HG02938 (cell line): ENCODE results near the gene LRRC51.
"Not testable (repeated sequence)": the region's sequence is repeated elsewhere in the genome, so short reads cannot be mapped to it uniquely, and the experiment has no call there.

Source experiments
- ATAC-seq: cut with Tn5 transposase; IDR thresholded peaks from one replicate; pipeline ENCODE4 v1.9.1; 2021; ENCODE audit warnings: mild to moderate bottlenecking, moderate library complexity; ENCODE audit not compliant: unreplicated experiment

Gene LRRC51

DNA sequence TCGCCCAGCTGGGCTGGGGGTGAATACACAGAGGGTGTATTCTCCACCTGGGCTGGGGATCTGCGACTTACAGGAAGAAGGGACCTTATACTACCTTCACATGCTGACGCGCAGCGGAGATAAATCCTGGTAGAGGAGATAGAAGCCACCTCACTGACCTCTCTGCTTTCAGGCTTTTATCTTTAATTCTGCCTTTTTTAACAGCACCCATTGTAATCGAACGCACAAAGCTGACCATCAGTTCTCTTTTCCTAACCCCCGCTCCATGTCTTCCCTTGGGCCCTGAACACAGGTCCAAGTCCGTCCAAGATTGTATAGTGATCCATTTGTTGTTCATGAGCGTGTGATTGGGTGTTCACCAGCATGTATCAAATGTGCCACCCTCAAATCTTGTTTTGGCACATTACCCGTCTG is 23.1 kb downstream of the LRRC51 start:
- no peak for ATAC-seq

DNA sequence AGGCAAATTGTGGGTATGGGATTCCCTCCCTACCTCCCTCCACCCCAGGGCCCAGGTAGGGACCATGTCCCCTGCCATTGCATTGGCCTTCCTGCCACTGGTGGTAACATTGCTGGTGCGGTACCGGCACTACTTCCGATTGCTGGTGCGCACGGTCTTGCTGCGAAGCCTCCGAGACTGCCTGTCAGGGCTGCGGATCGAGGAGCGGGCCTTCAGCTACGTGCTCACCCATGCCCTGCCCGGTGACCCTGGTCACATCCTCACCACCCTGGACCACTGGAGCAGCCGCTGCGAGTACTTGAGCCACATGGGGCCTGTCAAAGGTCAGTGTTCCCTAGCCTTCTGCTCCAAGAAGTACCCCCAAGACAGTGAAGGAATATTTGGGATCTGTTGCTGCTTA is 25.2 kb downstream of the LRRC51 start, which contains the start of gene TOMT:
TOMT (plus strand) TSS at position 37 of the 400 bp plus-strand sequence; CDS start at position 65, 28 bp downstream.
- no peak for ATAC-seq

DNA sequence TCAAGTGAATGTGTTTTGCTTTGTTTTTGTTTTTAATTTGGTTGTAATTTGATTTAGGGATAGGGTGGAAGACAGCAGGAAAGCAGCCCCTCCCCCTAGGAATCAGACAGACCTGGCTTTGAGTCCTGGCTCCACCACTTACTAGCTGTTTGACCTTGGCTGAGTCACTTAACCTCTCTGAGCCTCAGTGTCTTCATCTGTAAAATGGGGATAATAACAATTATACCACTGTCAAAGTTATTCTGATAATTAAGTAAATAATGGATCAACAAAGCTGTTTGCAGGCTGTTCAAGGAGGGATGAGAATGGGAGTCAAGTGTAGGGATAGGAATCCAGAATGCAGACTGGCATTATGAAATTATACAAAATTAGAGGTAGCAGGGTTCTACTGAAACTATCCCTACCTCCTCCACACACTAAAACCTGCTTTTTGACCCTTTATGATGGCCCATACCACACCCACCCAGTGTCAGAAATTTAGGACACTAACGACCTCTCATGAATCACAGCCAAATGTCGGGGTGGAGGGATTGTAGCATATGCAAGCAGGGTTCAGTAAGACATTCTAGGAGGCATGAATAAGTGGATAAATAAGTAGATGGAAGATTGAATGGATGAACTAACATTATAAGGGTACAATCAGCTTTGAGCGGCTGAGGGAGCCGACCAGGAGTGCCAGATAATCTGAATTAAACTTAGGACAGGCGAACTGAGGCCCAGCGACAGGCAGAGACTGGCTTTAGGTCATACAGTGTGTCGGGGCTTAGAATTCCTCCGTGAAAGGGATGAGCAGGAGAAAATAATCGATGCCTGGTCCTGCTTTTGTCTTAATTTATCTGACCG is 30.9 kb downstream of the LRRC51 start:
- peak; percentile 1 for ATAC-seq

DNA sequence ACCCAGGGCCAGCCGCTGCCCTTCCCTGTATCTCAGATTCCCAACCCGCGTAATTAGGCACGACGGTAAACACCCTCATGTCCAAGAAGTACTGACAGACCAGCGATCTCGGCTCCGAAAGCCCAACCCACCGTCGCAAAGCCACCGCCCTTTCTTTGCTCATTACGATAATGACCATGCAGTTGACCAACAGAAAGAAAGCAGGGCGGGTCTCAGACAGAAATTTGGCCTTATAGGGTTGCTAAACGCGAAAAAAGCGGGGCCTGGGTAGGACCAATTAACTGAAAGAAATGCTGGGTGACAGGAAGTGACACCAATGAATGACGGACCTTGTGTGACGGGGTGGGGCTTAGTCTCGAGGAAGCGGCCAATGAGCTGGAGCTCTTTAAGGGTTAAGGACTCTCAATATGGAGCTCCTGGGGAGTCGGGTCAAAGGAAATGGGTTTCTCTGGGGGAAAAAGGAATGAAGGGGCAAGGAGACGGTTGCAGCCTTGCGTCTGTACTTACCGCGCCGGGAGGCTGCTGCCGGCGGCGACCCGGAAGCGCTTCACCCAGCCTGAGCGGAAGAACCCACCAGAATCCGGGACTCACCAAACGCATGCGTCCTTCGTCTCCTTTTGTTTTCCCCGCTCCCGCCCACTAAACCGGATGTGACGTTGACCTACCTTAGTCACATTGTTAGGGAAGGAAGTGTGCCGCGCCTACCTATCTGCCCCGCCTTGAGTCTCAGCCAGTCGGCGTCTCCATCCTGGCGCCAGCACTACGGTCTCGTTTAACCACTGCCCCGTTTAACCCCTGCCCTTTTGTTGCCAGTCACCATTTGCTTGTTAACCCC is 31.7 kb downstream of the LRRC51 start, which contains the start of gene ANAPC15:
ANAPC15 (minus strand) TSS at position 553 of the 835 bp plus-strand sequence. CDS start 1,419 bp downstream, outside the sequence.
- ATAC-seq = peak; percentile 93

DNA sequence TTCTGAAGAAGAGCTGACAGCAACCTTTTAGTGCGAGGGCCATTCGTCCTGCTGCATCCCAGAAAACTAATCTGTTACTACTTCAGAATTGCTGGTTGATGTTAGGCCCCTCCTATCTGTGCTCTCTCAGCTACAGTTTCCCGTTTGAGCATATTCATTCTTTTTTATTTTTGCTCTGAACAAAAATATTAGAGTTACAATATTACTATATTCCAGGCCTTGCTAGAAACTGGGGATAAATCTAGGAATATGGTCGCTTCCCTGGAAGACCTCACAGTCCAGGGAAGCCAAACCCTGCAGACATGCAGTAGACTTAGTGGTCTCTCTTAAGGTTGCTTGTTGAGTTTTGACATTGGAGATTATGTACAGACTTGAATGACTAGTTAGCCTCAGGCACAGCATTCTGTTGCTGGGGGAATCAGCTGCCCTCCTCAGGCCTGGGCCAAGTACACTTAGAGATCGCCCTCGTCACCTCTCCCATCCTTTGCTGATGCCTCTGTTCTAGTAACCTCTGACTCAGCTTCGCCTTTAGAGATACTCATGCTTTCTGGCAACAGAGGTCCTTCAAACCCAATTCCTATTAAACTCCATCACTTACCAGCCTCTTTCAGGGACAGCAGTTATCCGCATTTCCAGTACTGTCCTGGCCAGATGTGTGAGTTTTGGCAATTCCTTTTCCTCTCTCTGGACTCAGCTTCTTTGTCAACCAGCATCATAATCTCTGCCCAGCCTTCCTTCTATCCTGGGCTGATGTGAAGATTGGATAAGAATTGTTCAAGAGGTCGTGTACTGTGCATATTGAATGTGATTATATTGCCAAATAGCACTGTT is 32.5 kb downstream of the LRRC51 start:
- no peak for ATAC-seq

DNA sequence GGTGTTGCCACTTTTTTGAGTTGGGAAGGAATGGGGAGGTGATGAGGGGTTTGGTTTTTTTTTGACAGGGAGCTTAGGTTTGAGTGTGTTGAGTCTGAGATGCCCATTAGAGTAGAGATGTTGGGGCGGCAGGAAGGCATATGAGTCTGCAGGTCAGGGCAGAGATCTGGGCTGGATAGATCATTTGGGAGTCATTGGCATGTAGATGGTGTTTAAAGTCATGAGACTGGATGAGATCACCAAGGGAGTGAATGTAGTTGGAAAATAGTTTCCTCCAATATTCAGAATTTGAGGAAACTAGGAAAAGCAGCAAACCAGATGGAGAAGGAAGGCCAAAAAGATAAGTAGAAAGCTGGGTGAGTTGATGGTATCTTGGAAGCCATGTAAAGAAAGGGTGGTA is 33.9 kb downstream of the LRRC51 start:
- ATAC-seq = no peak

DNA sequence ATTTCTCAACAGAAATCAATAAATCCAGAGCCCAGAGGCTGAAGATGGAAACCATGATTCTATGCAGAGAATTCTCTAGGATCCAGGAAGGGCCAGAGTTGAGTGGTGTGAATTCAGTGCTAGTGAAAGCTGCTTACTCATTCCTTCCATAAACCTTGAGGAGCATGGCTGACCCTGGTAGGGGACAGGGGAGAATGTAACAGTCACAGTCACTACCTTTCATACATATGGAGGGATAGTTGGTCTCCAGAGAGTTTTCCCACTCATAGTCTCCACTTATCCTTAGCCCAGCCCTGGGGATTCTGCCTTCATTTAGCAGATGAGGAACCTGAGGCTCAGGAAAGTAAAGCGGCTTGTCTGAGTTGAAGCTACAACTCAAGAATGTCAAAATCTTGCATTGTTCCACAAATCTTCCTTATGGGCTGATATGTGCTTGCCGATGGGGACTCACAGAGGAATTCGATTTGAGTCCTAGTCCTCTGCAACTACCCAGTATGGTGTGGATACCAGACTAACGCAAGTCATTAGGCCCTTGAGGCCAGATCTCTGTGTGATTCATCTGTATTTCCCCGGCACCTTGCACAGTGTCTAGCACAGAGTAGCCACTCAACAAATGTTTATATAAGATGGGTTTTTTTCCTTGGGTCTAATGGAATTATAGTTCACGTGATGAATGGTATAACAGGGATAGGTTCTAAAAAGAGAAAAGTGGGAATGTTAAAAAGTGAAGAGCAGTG is 35.5 kb downstream of the LRRC51 start:
- no peak for ATAC-seq

DNA sequence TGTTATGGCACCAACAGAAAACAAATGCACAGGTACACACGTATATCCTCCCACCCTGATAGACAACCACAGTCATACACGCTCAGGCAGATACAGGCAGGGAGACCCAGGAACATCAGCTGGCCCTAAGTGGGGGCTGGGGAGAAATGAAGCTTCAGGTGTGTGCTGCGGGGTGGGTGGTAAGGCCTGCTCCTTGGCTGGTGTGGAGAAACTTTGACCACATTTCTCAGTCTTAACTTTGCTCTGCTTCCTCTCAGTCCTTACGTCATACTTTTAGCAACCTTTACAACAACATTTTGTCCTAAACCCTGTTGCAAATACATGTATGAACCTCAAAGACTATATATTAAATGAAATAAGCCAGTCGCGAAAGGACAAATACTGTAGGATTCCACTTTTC is 38.5 kb downstream of the LRRC51 start:
- no peak for ATAC-seq

DNA sequence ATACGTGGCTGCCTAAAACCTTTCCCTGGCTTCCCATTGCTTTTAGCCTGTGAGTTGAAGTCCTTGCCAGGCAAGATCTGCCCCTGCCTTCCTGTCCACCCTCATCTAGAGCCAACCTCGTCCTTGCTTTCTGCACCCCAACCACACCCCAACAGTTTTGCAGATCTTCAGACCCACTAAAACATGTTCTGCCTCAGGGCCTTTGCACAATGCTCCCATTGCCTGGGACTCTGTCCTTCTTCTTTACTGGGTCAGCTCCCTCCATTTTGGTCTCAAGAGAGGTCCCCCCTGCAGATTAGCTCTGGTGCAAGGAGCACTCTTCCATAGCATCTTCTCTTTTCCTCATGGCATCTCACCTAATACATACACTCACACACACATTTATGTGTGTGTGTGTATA is 40.3 kb downstream of the LRRC51 start:
- no peak for ATAC-seq

DNA sequence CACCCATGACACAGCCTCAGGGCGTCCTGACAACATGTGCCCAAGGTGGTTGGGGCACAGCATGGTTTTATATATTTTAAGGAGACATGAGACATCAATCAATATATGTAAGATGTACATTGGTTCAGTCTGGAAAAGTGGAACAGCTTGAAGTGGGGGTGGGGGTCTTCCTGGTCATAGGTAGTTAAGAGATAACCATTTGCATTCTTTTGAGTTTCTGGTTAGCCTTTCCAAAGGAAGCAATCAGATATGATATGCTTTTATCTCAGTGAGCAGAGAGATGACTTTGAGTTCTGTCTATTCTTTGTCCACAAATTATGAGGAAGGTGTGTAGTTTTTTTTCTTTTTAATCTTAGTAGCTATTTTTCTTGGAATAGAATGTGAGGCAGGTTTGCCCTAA is 42.0 kb downstream of the LRRC51 start:
- no peak for ATAC-seq

DNA sequence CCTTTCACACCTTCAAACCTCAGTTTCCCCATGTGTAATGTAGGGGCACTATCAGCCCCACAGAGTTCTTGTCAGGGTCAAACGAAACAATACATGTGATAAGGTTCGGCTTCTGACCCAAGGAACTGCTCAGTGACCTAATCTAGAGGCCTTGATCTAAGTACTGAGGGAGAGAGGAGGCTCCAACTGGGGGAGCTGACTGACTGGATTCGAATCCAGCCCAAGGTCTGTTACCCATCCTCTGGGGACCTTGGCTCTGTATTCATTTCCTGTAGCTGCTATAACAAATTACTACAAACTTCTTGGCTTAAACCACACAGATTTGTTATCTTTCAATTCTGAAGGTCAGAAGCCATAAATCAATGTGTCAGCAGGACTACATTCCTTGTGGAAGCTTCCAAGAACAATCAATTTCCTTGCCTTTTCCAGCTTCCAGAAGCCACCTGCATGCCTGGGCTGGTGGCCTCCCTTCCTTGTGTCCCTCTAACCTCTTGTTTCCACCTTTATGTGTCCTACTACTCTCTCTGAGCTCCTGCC is 42.5 kb downstream of the LRRC51 start:
- no peak for ATAC-seq

DNA sequence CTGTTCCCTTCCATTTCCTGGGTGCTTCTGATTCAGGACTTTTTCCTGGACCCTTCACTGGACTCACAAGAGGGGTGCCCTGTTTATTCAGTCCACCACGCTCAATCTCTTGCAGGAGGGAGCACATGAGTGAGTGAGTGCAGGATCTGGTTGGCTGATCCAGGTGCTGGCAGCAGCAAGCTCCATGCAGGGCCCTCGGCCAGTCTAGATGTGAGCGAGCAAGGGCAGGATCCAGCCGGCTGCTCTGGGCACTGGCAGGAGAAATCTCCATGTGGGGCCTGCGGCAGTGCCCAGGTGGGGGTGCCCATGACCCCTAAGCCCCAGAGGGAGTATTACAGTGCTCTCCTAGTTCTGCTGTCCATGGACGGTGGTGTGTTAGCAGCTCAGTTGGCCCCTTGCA is 43.4 kb downstream of the LRRC51 start:
- no peak for ATAC-seq

DNA sequence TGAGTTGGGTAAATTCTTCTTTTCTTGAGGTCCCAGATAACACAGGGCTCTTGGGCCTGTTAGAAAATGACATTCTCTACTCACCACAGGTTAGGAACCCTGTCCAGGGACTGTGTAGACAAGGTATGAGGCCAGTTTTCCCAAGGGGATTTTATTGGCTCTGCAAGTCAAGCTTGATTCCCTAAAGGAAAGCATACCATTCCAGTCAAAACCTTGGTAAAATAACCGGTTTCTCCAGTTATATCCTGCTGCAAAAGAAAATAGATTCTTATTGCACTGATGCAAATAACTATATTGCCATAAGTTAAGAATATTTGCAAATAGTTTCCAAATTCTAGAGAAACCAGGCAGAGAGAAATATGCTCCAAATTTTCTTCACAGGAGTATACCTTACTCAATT is 45.3 kb downstream of the LRRC51 start:
- no peak for ATAC-seq

DNA sequence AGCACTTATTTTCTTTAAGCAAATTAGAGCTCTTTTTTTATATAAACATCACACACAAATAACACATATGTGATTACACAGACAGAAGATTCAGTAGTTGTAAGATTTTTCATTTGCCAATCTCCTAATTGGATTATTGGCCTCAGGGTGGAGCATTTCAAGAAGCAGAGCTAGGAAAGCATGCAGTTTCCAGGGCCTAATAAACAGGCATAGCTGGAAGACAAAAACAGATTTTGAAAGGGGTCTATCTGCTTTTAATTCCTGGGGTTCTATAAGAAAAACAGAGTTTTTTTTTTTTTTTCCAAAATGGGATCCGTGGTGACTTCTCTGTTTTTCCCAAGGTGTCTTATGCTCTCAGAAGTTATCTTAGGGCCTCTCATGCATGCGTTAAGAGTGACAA is 47.3 kb downstream of the LRRC51 start:
- ATAC-seq = no peak

DNA sequence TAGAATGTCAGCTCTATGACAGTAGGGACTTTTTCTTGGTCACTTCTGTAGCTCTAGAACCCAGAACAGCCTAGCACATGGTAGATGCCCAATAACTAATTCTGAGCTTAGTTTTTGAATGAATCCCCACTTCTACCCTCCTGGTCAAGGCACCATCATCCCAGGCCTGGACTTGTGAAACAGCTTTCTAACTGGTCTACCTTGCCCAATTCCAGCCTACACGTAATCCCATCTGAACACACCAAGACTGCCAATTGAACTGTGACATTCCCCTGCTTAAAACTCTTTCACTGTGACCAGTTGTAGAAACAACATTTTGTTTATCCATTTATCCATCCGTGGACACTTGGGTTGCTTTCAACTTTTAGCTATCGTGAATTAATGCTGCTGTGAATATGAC is 48.7 kb downstream of the LRRC51 start:
- no peak for ATAC-seq

DNA sequence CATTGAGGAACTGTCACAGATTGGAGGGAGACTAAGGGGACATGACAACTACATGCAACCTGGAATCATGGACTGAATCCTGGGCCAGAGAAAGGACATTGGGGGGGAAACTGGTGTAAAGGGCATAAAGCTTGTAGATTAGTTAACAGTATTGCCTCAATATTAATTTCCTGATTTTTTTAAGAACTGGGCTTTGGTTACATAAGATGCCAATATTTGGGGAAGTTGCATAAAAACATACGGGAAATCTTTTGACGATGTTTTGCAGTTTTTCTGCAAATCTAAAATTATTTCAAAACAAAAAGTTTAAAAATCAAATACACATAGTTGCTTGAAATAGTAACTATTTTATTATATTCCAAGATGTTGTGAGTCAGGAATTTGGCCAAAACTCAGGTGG is 52.0 kb downstream of the LRRC51 start:
- no peak for ATAC-seq

DNA sequence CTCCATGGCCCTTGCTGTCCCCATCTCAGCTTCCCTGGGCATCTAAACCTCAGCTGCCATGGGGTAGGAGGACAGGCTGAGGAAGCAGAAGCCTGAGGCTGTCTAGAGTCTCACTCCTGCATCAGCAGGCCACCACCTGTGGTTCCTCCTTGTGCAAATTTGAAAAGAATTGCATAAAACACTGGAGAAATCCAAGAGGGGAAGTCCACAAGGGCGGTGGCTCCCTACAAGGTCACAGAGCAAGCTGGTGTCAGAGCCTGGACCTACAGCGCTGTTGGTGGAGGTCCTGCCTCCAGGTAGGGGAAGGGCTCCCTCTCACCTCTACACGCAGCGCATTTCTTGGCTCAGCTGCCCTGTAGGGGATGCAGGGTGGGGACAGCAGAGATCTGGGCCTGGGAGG is 54.8 kb downstream of the LRRC51 start, which contains the start of gene FOLR3:
FOLR3 (plus strand) TSS at position 253 of the 400 bp plus-strand sequence. CDS start 228 bp downstream, outside the sequence.
- not testable (repeated sequence) for ATAC-seq

DNA sequence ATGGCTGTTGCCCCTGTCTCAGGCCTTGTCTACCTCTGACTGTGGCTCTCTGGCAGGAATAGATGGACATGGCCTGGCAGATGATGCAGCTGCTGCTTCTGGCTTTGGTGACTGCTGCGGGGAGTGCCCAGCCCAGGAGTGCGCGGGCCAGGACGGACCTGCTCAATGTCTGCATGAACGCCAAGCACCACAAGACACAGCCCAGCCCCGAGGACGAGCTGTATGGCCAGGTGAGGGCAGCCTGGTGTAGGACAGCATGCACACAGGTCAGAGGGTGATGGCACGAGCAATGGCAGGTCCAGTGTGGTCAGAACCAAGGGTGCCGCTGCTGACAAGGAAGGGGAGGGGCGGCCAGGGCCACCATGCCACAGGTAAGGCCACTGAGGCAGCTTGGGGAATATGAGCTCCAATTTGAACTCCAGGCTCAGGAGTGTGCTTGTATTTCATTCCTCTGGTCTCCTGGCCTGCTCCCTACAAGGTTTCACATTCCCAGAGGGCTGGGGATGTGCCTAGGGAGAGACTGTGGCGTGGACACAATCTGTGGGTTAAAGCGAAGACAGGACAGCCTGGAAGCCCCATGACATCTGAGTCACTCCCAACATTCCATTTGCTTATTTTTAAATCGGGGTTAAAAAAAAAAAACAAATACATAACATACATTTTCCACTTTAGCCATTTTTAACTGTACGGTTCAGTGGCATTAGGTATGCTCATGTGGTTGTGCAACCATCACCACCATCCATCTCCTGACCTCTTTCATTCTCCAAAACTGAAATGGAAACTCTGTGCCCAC is 55.4 kb downstream of the LRRC51 start:
- no peak for ATAC-seq

DNA sequence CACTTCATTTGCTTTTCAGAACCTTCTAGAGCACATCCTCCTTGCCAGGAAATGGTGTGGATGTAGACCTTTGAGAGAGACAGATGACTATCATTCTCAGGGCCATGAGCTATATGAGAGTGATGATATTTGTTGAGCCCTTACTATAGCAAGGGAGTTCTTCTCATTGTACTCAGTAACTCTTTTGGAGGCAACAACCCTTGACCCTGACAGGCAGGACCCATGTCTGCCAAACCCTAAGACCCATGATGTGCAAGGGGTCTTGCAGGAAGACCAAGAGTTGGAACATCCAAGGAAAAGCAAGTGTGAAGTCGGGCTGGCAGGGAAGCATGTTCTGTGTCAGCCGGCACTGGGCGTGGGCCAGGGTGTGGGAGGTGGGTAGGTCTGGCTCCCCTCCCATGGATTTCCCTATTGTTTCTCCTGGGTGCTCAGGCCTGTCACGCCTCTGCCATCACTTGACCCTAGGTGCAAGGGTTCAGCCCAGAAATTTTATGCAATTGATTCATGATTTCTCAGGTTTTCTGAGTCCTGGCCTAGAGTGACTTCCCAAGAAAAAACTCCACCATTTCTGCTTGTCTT is 56.1 kb downstream of the LRRC51 start:
- ATAC-seq = no peak
